Astrocyte (in vitro differentiated cells and primary cell): Measurements from ENCODE around the gene CST11. TPM values are rescaled to one million over a fixed set of nuclear protein-coding genes. Genes with fewer than 3 reads are reported as not detected.
A peak's percentile ranks its signal among the peaks of the same experiment; 100 is the strongest.

Experiments used
- DNase-seq: peaks from one replicate; pipeline ENCODE4 v3.0.0-alpha.2; 2010; ENCODE audit warnings: low read depth
- FAIRE-seq: peaks from 2 replicates; lab custom pipeline; 2011; peaks lifted over from hg19 to GRCh38; lab: Jason Lieb, UNC
- H2AFZ ChIP-seq: 2 replicates; pipeline ENCODE4 v1.6.0; 2012; ENCODE audit warnings: low read depth, low read length, inconsistent platforms
- H3K27ac ChIP-seq: 2 replicates; pipeline ENCODE4 v1.5.1; 2011; ENCODE audit warnings: low read depth, low read length, inconsistent platforms
- H3K27me3 ChIP-seq: 2 replicates; pipeline ENCODE4 v1.6.0; 2011; ENCODE audit warnings: low read length, inconsistent platforms; ENCODE audit not compliant: insufficient read depth
- H3K36me3 ChIP-seq: 2 replicates; pipeline ENCODE4 v1.5.1; 2011; ENCODE audit warnings: low read length, inconsistent platforms; ENCODE audit not compliant: insufficient read depth
- H3K4me1 ChIP-seq: 2 replicates; pipeline ENCODE4 v1.5.1; 2011; ENCODE audit warnings: low read length, inconsistent platforms; ENCODE audit not compliant: insufficient read depth
- H3K4me2 ChIP-seq: 2 replicates; pipeline ENCODE4 v1.6.0; 2012; ENCODE audit warnings: low read length, inconsistent platforms
- H3K4me3 ChIP-seq: 2 replicates; pipeline ENCODE4 v1.5.1; 2011; ENCODE audit warnings: low read depth, mild to moderate bottlenecking, low read length, inconsistent platforms; ENCODE audit not compliant: insufficient read depth
- H3K79me2 ChIP-seq: 2 replicates; pipeline ENCODE4 v1.6.0; 2012; ENCODE audit warnings: mild to moderate bottlenecking, low read length, inconsistent platforms; ENCODE audit not compliant: insufficient read depth
- H3K9ac ChIP-seq: 2 replicates; pipeline ENCODE4 v1.6.0; 2012; ENCODE audit warnings: mild to moderate bottlenecking, low read length, inconsistent platforms
- H3K9me3 ChIP-seq: 2 replicates; pipeline ENCODE4 v1.5.1; 2012; ENCODE audit warnings: low read depth, mild to moderate bottlenecking, low read length, inconsistent platforms; ENCODE audit not compliant: insufficient read depth
- H4K20me1 ChIP-seq: 2 replicates; pipeline ENCODE4 v1.6.0; 2012; ENCODE audit warnings: low read length, inconsistent platforms; ENCODE audit not compliant: insufficient read depth
- H3K27ac Mint-ChIP-seq: one replicate; pipeline ENCODE4 v1.8.0; 2021; ENCODE audit warnings: mild to moderate bottlenecking, mixed read lengths; ENCODE audit not compliant: unreplicated experiment
- H3K27me3 Mint-ChIP-seq: one replicate; pipeline ENCODE4 v1.8.0; 2021; ENCODE audit warnings: low read depth, mixed read lengths; ENCODE audit not compliant: unreplicated experiment
- H3K36me3 Mint-ChIP-seq: one replicate; pipeline ENCODE4 v1.8.0; 2021; ENCODE audit warnings: low read depth, mixed read lengths; ENCODE audit not compliant: unreplicated experiment
- H3K4me1 Mint-ChIP-seq: one replicate; pipeline ENCODE4 v1.8.0; 2021; ENCODE audit warnings: low read depth, mixed read lengths; ENCODE audit not compliant: unreplicated experiment
- H3K4me3 Mint-ChIP-seq: one replicate; pipeline ENCODE4 v1.8.0; 2021; ENCODE audit warnings: mild to moderate bottlenecking, moderate library complexity, mixed read lengths; ENCODE audit not compliant: unreplicated experiment
- H3K9me3 Mint-ChIP-seq: one replicate; pipeline ENCODE4 v1.8.0; 2021; ENCODE audit warnings: mild to moderate bottlenecking, mixed read lengths; ENCODE audit not compliant: unreplicated experiment
- EZH2 ChIP-seq: IDR thresholded peaks from 2 replicates; pipeline ENCODE4 v1.6.1; 2012; ENCODE audit warnings: mild to moderate bottlenecking, low read length, inconsistent platforms; ENCODE audit not compliant: insufficient read depth
- total RNA-seq: library from RNA; stranded (reverse); gene quantifications from 2 replicates; pipeline ENCODE4 v1.2.1, GENCODE V29; 2021
- TF ChIP-seq, protein P1 (sequence below): IDR thresholded peaks from 2 replicates; pipeline ENCODE4 v1.5.1; 2011; ENCODE audit warnings: low read depth, mild to moderate bottlenecking, inconsistent platforms, low read length, moderate library complexity; ENCODE audit not compliant: insufficient read depth

The CST11 gene
- total RNA-seq, 1 donor from 2014 or later = not detected

DNA sequence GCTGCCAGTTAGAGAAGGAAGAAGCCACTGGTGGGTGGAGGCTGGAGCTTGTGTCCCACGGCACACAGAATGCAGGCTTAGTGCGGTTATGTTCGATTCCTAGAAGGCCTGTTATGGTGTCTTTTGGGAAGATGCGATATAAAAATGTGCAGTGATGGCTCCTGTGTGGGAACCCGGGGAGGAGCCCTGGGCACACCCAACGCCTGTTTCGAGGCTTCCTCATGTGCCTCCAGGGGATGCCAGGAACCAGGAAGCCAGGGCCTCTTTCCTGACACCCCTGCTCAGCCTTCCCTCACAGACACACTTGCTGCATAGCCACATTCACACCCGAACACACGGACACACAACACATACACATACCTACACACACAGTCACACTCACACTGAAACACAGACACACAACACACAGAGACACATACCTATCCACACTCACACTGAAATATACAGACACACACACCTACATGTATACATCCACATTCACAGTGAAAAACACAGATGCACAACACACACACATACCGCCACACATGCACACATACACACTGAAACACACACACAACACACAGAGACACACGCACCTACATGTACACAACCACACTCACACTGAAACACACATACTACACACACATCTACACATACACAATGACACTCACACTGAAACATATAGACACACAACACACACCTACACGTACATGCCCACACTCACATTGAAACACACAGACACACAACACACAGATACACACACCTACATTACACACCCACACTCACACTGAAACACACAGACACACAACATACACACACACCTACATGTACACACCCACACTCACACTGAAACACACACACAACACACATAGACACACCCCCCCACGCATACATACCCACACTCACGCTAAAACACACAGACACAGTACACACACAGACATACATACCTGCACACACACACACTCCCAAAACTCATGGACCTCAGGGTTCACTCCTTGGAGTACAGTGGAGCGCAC is 1.2 kb upstream of the CST11 start:
- TF ChIP-seq EZH2 = no peak
- TF ChIP-seq, protein P1, sequence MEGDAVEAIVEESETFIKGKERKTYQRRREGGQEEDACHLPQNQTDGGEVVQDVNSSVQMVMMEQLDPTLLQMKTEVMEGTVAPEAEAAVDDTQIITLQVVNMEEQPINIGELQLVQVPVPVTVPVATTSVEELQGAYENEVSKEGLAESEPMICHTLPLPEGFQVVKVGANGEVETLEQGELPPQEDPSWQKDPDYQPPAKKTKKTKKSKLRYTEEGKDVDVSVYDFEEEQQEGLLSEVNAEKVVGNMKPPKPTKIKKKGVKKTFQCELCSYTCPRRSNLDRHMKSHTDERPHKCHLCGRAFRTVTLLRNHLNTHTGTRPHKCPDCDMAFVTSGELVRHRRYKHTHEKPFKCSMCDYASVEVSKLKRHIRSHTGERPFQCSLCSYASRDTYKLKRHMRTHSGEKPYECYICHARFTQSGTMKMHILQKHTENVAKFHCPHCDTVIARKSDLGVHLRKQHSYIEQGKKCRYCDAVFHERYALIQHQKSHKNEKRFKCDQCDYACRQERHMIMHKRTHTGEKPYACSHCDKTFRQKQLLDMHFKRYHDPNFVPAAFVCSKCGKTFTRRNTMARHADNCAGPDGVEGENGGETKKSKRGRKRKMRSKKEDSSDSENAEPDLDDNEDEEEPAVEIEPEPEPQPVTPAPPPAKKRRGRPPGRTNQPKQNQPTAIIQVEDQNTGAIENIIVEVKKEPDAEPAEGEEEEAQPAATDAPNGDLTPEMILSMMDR = no peak
- H3K36me3 ChIP-seq = no peaks in the 10 kb centered on the region
- no peaks in the 10 kb centered on the region for H4K20me1 ChIP-seq
- H3K9ac ChIP-seq = no peak overlapping the region
- Mint-ChIP-seq H3K27me3 (peaks cover 4% of the 10 kb centered on the region), H3K4me3 (no peak overlapping the region), H3K9me3 (peaks cover 4% of the 10 kb centered on the region), H3K4me1 (no peaks in the 10 kb centered on the region), H3K36me3 (no peaks in the 10 kb centered on the region), H3K27ac (no peak overlapping the region)
- H3K79me2 ChIP-seq = no peaks in the 10 kb centered on the region
- H3K27me3 ChIP-seq = no peaks in the 10 kb centered on the region
- H3K4me2 ChIP-seq = no peak overlapping the region
- H3K27ac ChIP-seq = no peak overlapping the region
- no peak overlapping the region for H3K4me3 ChIP-seq
- H3K4me1 ChIP-seq = no peaks in the 10 kb centered on the region
- H3K9me3 ChIP-seq = no peaks in the 10 kb centered on the region
- H2AFZ ChIP-seq = no peak overlapping the region
- FAIRE-seq (peak; percentile 43), DNase-seq (no peak)

DNA sequence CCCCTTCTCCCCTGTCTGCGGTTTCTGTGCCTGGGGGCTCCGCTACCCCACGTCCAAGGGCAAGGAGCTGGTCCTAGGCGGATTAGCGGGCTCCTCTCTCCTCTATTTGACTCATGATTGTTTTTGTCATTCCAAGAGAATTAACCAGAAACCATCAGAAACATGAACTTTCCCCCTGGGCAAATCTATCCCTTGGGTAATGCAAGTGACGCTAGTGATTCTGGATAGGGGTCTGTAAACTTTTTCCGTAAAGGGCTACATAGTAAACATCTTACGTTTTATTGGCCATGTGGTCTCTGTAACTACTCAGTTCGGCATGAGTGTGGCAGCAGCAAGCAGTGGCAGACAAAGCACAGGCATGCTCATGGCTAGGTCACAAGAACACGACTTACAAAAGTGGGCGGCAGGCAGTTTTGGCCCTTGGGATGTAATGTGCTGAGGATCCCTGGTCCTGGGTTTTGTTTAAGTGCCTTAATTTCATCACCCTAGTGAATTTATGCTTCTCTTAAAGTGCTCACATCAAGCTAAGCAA is 654 bp downstream of the CST11 start:
- H3K27ac Mint-ChIP-seq = no peak overlapping the region
- Histone ChIP-seq H3K4me3 (no peak overlapping the region), H3K4me1 (no peaks in the 10 kb centered on the region), H3K36me3 (no peaks in the 10 kb centered on the region), H3K9me3 (no peaks in the 10 kb centered on the region), H3K27me3 (no peaks in the 10 kb centered on the region), H3K9ac (no peak overlapping the region), H3K27ac (no peak overlapping the region), H3K79me2 (no peaks in the 10 kb centered on the region), H2AFZ (no peak overlapping the region), H4K20me1 (no peaks in the 10 kb centered on the region), H3K4me2 (no peak overlapping the region)
- no peaks in the 10 kb centered on the region for H3K4me1 Mint-ChIP-seq
- no peaks in the 10 kb centered on the region for H3K36me3 Mint-ChIP-seq
- TF ChIP-seq, protein P1 = no peak
- TF ChIP-seq EZH2 = no peak
- H3K9me3 Mint-ChIP-seq = peaks cover 2% of the 10 kb centered on the region
- FAIRE-seq (no peak), DNase-seq (no peak)
- peaks cover 4% of the 10 kb centered on the region for H3K27me3 Mint-ChIP-seq
- H3K4me3 Mint-ChIP-seq = no peak overlapping the region
